GF-D8 (cell line): Measurements from ENCODE around the gene TMEM178B.

Source experiments
- DNase-seq: peaks from one replicate; lab custom pipeline; 2025; lab: John Stamatoyannopoulos, UW

The TMEM178B gene

GRCh38 chr7:141431711-141432110, 357.8 kb downstream of the TMEM178B start:
- DNase-seq: no peak

DNA sequence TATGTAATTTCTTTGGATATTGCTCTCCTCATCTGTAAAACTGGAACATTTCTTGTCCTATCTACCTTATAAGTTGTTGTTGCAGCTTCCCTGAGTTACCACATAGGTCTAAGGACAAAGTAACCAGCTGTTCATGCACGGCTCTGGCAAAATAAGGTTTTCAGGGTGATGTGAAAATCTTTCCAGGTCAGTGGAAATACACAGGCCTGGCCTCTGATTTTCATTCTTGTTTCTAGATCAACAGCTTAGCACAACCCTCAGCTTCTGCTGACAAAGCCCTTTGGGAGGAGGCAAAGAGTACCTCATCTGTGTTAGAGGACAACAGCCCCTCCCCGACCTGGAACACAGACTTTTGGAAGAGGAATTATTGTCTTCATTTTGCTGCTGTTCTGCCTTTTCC, 359.8 kb downstream of the TMEM178B start:
- no peak for DNase-seq

DNA sequence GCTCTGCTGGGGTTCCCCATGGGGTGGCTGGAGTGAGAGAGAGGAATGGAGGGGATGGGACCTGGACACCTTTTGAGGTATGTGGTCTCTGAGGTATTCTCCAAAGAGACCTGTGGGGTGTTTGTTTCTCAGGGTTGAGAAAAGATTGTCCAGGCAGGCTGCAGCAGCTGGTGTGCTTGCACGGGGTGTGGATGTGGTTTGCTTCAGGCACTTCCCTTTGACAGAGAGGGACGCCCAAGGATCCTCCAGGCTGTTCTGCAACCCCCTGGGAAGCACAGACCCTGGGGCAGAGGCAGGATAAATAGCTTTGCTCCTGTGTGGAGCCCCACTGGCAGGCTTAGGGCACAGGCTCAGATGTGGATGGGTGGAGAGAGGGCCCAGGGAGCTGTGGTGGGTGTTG, 362.3 kb downstream of the TMEM178B start:
- DNase-seq: no peak

- no peak for DNase-seq
These were observed 362.8 kb downstream of the TMEM178B start for GRCh38 chr7:141436575-141437075.

GRCh38 chr7:141439164-141439563, 365.3 kb downstream of the TMEM178B start:
- no peak for DNase-seq

DNA sequence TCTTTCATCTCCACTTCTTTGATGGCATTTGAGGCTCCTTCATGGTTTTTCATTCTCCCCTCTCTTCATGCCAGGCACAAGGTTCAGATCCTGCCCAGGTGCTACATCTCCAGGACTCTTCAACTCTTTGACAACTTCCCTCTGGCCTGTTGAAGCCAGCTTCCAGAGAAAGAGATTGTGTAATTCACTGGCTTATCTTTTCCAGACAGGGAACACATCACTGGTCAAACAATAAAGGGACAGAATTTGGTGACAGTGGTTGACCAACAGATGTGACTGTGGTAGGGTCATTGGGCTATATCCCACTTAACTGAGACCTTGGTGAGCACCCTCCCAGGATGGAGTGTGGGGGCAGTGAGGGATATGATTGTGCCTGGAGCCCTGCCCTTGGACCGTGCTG, 365.9 kb downstream of the TMEM178B start:
- DNase-seq: no peak

GRCh38 chr7:141441837-141442627, 368.2 kb downstream of the TMEM178B start:
- no peak for DNase-seq

- no peak for DNase-seq
These were observed 368.9 kb downstream of the TMEM178B start for GRCh38 chr7:141442781-141443180.

DNA sequence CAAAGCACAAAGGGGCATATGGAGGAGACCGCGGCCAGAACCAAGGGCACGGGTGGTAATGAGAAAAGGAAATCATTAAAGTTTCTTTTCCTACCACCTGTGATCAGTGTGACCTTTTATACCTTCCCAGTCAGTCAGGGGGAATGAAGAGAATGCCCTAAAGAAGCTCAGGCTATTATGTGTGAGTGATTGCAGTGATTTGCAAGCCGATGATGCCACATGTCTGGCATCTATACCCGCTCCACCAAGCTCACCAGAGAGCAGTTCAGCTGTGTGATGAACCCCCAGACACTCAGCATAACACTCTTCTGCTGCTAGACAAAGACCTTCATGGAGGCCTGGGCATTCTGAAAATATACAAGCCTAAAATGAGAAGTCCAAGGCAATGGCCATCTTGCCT, 371.1 kb downstream of the TMEM178B start:
- DNase-seq: no peak

DNA sequence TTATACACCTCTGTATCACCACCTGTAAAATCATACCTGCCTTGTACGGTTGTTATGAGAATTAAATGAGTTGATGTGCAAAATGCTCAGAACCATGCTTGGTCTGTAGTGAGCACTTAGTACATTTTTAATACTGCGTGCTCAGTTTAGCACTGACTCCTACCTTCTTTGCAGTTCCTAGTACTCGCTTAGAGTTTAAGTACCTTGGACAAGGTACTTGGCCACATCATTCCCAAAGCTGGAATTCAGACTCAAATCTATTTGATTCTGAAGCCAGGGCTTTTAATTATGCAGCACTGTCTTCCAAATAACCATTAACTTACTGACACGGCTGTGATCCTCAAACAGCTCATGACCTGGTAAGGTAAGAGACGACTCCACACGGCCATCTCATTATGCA, 377.4 kb downstream of the TMEM178B start:
- no peak for DNase-seq

- DNase-seq: no peak
These were observed 379.0 kb downstream of the TMEM178B start for GRCh38 chr7:141452911-141453310.

GRCh38 chr7:141454338-141454737, 380.5 kb downstream of the TMEM178B start:
- DNase-seq: no peak

GRCh38 chr7:141455723-141456122, 381.9 kb downstream of the TMEM178B start:
- DNase-seq: no peak

DNA sequence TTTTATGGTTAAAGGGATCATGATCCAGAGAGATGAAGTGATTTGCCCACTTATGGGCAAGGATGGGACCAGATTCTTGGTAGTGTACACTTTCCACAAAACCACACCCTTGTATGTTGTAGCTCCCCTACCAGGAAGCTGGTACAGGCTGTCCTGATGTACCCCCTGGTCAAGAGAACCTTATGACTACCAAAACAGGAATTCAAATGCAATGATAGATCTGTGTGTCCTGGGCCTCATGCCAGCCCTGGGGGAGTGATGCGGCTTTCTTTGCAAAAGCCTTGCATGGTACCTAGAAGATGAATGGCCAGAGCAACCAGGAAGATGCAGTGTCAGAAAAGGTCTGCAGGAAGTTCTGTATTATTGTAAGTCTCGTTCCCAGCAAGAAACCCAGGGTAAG, 382.4 kb downstream of the TMEM178B start:
- no peak for DNase-seq

DNA sequence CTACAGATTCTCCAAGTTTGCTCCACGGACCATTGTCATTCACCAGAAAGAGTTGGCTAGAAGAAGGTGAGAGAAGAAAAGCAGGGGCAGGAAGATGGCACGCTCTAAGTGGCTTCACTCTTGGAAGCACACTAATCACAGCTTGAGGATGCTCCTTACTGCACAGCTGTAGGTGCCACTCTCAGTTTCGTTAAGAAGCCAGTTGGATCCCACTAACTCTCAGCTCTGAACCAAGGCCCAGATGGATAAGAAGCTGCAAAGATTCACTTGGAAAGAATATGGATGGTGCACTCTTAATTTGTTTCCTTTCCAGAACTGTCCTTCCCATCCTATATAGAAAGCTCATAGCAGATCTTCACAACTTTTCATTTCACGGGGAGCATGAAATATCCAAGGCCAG, 382.8 kb downstream of the TMEM178B start:
- DNase-seq: no peak

- DNase-seq: no peak
These were observed 387.2 kb downstream of the TMEM178B start for GRCh38 chr7:141460781-141461715.

DNA sequence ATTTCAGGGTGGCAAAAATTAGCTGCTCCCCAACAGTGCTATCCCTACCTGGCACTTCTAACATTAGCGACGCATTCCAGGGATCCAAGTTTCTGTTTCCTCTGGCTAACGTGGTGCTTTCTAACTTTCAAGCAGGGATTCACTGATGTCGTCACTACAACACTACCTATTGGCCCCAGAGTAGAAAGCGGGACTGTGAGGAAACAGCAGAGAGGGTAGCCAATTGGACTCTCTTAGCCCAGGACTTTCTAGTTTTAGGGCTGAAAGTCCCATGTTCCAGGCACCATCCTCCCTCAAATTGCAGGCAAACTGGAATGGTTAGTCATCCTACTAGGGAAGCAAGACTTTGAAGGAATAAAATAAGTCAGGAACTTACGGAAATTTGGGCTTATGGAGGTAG, 388.1 kb downstream of the TMEM178B start:
- no peak for DNase-seq

DNA sequence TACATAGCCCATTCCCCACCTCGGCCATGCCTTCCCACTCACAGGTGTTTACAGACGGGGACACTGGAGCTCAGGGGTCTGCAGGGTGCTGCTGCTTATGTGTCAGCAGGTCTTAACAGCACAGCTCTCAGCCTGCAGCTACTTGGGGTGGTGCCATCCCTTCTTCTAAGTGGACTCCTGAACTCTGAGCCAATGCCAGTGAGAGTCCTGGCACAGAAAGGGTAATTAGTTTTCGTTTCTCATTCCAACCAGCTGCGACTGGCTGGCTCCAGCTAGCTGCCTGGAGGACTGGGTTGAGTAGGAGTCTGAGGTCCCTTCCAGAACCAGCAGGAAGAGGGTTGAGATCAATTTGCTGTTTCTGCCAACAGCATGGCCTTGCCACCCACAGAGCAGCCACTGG, 389.1 kb downstream of the TMEM178B start:
- DNase-seq: no peak

GRCh38 chr7:141463986-141464385, 390.1 kb downstream of the TMEM178B start:
- DNase-seq: no peak

- DNase-seq: no peak
These were observed 390.7 kb downstream of the TMEM178B start for GRCh38 chr7:141464551-141464950.

GRCh38 chr7:141466151-141466904, 392.5 kb downstream of the TMEM178B start:
- DNase-seq: no peak

- no peak for DNase-seq
These were observed 394.5 kb downstream of the TMEM178B start for GRCh38 chr7:141468341-141468740.
